Measurements from ENCODE around the gene PLIN4.

- TF ChIP-seq CTCF (IDR thresholded peaks at IDR 0.05) (no peak), EP300 (IDR thresholded peaks at IDR 0.05) (no peak), POLR2AphosphoS5 (IDR thresholded peaks at IDR 0.05) (no peak)
These were observed 11.2 kb downstream of the PLIN4 start for GRCh38 chr19:4507150-4507452.

All from stomach (tissue), 4 donors.